HG02798 (cell line): ENCODE results near the gene EDDM3A.

Experiments used
- ATAC-seq: cut with Tn5 transposase; IDR thresholded peaks from one replicate; pipeline ENCODE4 v1.9.1; 2021; ENCODE audit warnings: mild to moderate bottlenecking; ENCODE audit not compliant: unreplicated experiment, poor library complexity

The EDDM3A gene

GRCh38 chr14:20775901-20776300 lies 30.2 kb downstream of the EDDM3A start:
- ATAC-seq = no peak

DNA sequence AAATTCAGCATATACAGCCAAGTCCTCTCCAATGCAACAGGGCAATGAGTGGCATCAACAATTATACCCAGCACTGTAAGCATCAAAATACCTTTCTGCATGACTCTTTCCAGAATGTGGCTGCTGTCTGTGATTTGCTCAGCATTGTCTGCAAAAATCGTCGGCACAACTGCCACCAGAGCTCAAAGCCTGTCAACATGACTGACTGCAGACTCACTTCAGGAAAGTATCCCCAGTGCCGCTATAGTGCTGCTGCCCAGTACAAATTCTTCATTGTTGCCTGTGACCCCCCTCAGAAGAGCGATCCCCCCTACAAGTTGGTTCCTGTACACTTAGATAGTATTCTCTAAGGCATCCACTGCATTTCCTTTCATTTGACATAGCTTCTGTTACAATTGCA lies 36.1 kb downstream of the EDDM3A start:
- no peak for ATAC-seq

GRCh38 chr14:20782280-20782890 lies 36.7 kb downstream of the EDDM3A start:
- peak; percentile 49 for ATAC-seq

- no peak for ATAC-seq
Measured at GRCh38 chr14:20787025-20787424, 41.3 kb downstream of the EDDM3A start.

DNA sequence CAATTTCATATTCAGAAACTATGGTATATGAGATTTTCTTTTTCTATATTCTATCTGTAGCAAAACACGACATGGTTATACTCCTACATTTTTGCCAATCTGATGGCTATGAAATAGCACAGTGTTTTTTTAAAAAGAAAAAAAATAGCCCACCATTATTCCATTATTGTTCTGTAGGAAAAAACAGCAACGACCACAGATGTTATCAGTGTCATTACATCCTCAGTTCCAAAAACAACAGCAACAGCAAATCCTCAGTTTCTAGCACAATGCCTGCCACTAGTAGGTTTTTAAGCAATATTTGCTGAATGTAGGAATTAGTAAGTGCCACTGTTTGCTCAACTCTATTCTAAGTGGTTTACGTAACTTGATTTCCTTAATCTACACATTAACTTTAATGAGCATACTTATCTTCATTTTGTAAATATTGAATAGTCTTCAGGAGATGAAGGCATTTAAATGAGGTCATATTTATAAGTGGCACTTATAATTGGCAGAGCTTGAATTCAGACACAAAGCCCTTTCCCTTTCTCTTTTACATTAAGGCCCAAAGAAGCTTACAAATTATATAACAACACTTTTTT lies 43.6 kb downstream of the EDDM3A start:
- ATAC-seq = no peak

GRCh38 chr14:20790464-20791116 lies 44.9 kb downstream of the EDDM3A start:
- no peak for ATAC-seq

GRCh38 chr14:20791187-20791586 lies 45.5 kb downstream of the EDDM3A start:
- ATAC-seq = no peak

- no peak for ATAC-seq
Measured at GRCh38 chr14:20791597-20791996, 45.9 kb downstream of the EDDM3A start.

DNA sequence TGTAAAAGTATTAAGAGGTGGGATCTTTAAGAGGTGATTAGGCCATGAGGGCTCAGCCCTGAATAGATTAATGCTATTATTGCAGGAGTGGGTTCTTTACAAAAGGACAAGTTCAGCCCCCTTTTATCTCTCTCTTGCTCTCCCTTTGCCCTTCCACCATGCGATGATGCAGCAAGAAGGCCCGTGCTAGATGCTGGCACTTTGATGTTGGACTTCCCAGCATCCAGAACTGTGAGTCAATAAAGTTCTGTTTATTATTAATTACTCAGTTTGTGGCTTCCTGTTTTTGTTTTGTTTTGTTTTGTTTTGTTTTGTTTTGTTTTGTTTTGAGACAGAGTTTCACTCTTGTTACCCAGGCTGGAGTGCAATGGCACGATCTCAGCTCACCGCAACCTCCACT lies 46.9 kb downstream of the EDDM3A start:
- ATAC-seq = no peak

- no peak for ATAC-seq
Measured at GRCh38 chr14:20794644-20795369, 49.1 kb downstream of the EDDM3A start.

GRCh38 chr14:20797164-20797563 lies 51.5 kb downstream of the EDDM3A start:
- ATAC-seq = no peak
